Keratinocyte (primary cell): Measurements from ENCODE around the gene UTY.

Experiments used
- EZH2 ChIP-seq: IDR thresholded peaks from one replicate; pipeline ENCODE4 v1.6.1; 2012; ENCODE audit warnings: inconsistent platforms, mild to moderate bottlenecking, low read length, moderate library complexity
- TF ChIP-seq, protein P1 (sequence below), 3 experiments: IDR thresholded peaks in 1 of 3; conservative IDR thresholded peaks in 1 of 3; optimal IDR thresholded peaks in 1 of 3; 2 replicates in 2 of 3; 3 replicates in 1 of 3; pipeline versions ENCODE3 to v1.5.1; 2011; ENCODE audit warnings: low read length in 3 of 3, mild to moderate bottlenecking in 3 of 3, moderate library complexity in 2 of 3, control low read depth in 1 of 3, inconsistent platforms in 1 of 3; ENCODE audit not compliant: insufficient read depth in 2 of 3; ENCODE audit errors: extremely low read depth in 1 of 3

GRCh38 chrY:13361656-13362636 lies 117.9 kb downstream of the UTY start:
- TF ChIP-seq, protein P1, sequence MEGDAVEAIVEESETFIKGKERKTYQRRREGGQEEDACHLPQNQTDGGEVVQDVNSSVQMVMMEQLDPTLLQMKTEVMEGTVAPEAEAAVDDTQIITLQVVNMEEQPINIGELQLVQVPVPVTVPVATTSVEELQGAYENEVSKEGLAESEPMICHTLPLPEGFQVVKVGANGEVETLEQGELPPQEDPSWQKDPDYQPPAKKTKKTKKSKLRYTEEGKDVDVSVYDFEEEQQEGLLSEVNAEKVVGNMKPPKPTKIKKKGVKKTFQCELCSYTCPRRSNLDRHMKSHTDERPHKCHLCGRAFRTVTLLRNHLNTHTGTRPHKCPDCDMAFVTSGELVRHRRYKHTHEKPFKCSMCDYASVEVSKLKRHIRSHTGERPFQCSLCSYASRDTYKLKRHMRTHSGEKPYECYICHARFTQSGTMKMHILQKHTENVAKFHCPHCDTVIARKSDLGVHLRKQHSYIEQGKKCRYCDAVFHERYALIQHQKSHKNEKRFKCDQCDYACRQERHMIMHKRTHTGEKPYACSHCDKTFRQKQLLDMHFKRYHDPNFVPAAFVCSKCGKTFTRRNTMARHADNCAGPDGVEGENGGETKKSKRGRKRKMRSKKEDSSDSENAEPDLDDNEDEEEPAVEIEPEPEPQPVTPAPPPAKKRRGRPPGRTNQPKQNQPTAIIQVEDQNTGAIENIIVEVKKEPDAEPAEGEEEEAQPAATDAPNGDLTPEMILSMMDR (optimal IDR thresholded peaks at IDR 0.05 in 1 of 3, IDR thresholded peaks at IDR 0.05 in 1 of 3, conservative IDR thresholded peaks at IDR 0.05 in 1 of 3; ENCODE audit: extremely low read depth in 1 of 3, insufficient read depth in 2 of 3, low read length in 3 of 3): no peak
- TF ChIP-seq EZH2: no peak
